ENCODE measurements around the gene FTHL17. TPM values are rescaled to one million over a fixed set of nuclear protein-coding genes. Genes with fewer than 3 reads are reported as not detected.

FTHL17 gene
- polyA plus RNA-seq, 1 donor from 2014 or later = not detected

GRCh38 chrX:31036895-31037294 is 34.9 kb downstream of the FTHL17 start:
- H3K4me3 ChIP-seq (ENCODE audit: low read length) = no peak overlapping the region
- H3F3A ChIP-seq (ENCODE audit: insufficient read depth, low read length, poor library complexity, severe bottlenecking) = no peaks in the 10 kb centered on the region
- H3K9me2 ChIP-seq (ENCODE audit: insufficient read depth, low read length) = no peaks in the 10 kb centered on the region
- no peaks in the 10 kb centered on the region for H3K27me3 ChIP-seq (ENCODE audit: insufficient read depth, low read depth, low read length)
- H3K79me2 ChIP-seq (replicated peaks; ENCODE audit: insufficient read depth, low read length) = no peaks in the 10 kb centered on the region
- TF ChIP-seq POLR2AphosphoS5 (IDR thresholded peaks at IDR 0.05) = no peak
- peak; percentile 16 for TF ChIP-seq SMC3 (conservative IDR thresholded peaks at IDR 0.05; ENCODE audit: poor library complexity)
- TF ChIP-seq CTCF (IDR thresholded peaks at IDR 0.05; ENCODE audit: poor library complexity, severe bottlenecking) = peak; percentile 38
- TF ChIP-seq MXI1 (conservative IDR thresholded peaks at IDR 0.05; ENCODE audit: poor library complexity, severe bottlenecking) = no peak
- TF ChIP-seq REST (IDR thresholded peaks at IDR 0.05; ENCODE audit: borderline replicate concordance) = no peak
- H3K36me3 ChIP-seq (ENCODE audit: insufficient read depth, low read length) = no peaks in the 10 kb centered on the region
- H3K9ac ChIP-seq (ENCODE audit: low read length) = no peak overlapping the region
- no peak overlapping the region for H3K4me2 ChIP-seq (ENCODE audit: low read length)
- no peak overlapping the region for H2AFZ ChIP-seq (ENCODE audit: low read depth, low read length)
- no peaks in the 10 kb centered on the region for H3K9me3 ChIP-seq (ENCODE audit: low read length)
- H4K20me1 ChIP-seq (ENCODE audit: insufficient read depth) = no peaks in the 10 kb centered on the region
- no peak overlapping the region for H3K27ac ChIP-seq (ENCODE audit: low read length)

DNA sequence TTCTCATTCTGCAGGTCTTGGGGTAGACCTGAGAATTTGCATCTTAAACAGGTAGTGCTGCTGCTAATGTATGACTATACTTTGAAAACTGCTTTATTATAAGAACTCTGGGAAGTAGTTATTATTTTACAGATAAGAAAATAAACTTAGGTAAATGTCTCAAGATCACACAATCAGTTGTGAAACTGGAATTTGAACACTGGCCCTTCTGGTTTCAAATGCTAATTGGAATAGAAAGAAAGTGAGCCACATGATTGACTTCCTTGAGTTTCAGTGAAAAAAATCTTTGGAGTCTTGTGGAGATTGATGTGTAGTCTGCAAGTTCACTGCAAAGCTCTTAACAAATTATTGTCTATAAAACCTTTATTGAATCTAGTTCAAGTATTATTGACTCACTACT is 44.5 kb downstream of the FTHL17 start:
- TF ChIP-seq MXI1 (conservative IDR thresholded peaks at IDR 0.05; ENCODE audit: poor library complexity, severe bottlenecking) = no peak
- no peak for TF ChIP-seq TAF1 (IDR thresholded peaks at IDR 0.05; ENCODE audit: low read depth)
- TF ChIP-seq RAD21 (conservative IDR thresholded peaks at IDR 0.05) = no peak
- no peak for TF ChIP-seq POLR2AphosphoS5 (IDR thresholded peaks at IDR 0.05)
- no peak for TF ChIP-seq CTCF (IDR thresholded peaks at IDR 0.05; ENCODE audit: poor library complexity, severe bottlenecking)
- TF ChIP-seq EZH2 (IDR thresholded peaks at IDR 0.05; ENCODE audit: borderline replicate concordance, insufficient read depth, low read length, poor library complexity, severe bottlenecking) = no peak
- TF ChIP-seq EP300 (conservative IDR thresholded peaks at IDR 0.05; ENCODE audit: poor library complexity, severe bottlenecking) = no peak
- H3K27me3 ChIP-seq (ENCODE audit: insufficient read depth, low read depth, low read length) = no peaks in the 10 kb centered on the region

More for the DNA sequence above, 44.5 kb downstream of the FTHL17 start:
- H3F3A ChIP-seq (ENCODE audit: insufficient read depth, low read length, poor library complexity, severe bottlenecking) = no peaks in the 10 kb centered on the region
- H3K79me2 ChIP-seq (replicated peaks; ENCODE audit: insufficient read depth, low read length) = no peaks in the 10 kb centered on the region
- no peak overlapping the region for H3K9ac ChIP-seq (ENCODE audit: low read length)
- no peak overlapping the region for H3K27ac ChIP-seq (ENCODE audit: low read length)
- no peak overlapping the region for H3K4me3 ChIP-seq (ENCODE audit: low read length)
- no peaks in the 10 kb centered on the region for H3K36me3 ChIP-seq (ENCODE audit: insufficient read depth, low read length)
- H3K9me2 ChIP-seq (ENCODE audit: insufficient read depth, low read length) = no peaks in the 10 kb centered on the region
- no peak overlapping the region for H2AFZ ChIP-seq (ENCODE audit: low read depth, low read length)
- no peaks in the 10 kb centered on the region for H3K9me3 ChIP-seq (ENCODE audit: low read length)
- H3K4me2 ChIP-seq (ENCODE audit: low read length) = no peak overlapping the region
- no peaks in the 10 kb centered on the region for H4K20me1 ChIP-seq (ENCODE audit: insufficient read depth)

All from neural cell (in vitro differentiated cells).